ENCODE measurements around the gene PPP1R8. TPM values are rescaled to one million over a fixed set of nuclear protein-coding genes. Genes with fewer than 3 reads are reported as not detected.

Gene PPP1R8
- polyA plus RNA-seq, 3 donors = 65.1 to 70.0 (median 67.5) TPM

DNA sequence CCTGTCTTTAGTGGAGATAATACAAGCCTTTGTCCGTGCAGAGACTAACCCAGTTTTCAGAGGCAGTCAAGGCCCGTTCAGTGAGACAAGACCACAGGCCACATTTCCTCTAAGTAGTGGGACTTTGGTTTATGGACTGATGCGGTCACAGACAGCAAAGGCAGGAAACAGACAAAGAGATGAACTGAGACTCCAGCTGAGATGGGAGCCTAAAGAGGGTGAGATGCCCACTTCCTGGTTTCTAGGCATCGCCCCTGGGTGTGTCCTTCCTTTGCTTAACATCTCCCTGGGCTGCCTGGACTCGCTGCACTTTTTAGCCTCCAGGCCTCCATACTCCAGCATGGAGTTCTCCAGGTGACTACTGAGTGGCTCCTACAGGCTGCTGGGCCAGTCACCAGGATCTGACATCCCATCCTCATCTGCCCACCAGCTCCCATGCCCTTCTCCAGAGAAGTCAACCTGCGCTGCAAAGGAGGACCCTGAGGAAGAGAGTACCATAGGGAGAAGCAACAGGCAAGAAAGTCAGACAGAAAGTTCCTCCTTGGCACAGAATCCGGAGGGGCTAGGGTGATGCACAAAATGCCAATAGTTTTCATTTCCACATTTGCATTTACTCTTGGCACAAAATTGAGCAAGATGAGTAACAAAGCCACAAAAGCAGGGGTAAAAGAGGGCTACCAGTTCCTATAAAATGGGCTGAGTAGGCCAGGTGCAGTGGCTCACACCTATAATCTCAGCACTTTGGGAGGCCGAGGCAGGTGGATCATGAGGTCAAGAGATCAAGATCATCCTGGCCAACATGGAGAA, 56.8 kb downstream of the PPP1R8 start:
- DNase-seq (ENCODE audit: low read depth in 3 of 3, low spot score in 2 of 3) = no peak

DNA sequence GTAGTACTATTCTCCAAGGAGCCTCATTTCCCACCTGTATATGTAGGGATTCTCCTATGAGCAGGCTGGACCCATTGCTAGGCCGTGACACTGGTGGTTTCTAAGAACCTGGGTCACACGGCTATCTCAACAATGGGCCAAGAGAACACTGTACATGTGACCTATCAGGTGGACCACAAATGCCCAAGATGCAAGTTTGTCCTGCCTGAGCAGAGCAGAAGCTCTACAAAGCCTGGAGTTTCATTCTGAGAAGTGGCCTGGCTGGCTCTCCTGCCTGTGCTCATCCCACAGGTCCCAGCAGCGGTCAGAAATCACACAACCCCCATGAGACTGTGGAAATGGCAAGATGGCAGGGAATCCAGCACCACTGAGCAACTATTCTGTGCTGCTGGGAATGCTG, 58.9 kb downstream of the PPP1R8 start:
- DNase-seq (ENCODE audit: low read depth in 3 of 3, low spot score in 2 of 3) = no peak

DNA sequence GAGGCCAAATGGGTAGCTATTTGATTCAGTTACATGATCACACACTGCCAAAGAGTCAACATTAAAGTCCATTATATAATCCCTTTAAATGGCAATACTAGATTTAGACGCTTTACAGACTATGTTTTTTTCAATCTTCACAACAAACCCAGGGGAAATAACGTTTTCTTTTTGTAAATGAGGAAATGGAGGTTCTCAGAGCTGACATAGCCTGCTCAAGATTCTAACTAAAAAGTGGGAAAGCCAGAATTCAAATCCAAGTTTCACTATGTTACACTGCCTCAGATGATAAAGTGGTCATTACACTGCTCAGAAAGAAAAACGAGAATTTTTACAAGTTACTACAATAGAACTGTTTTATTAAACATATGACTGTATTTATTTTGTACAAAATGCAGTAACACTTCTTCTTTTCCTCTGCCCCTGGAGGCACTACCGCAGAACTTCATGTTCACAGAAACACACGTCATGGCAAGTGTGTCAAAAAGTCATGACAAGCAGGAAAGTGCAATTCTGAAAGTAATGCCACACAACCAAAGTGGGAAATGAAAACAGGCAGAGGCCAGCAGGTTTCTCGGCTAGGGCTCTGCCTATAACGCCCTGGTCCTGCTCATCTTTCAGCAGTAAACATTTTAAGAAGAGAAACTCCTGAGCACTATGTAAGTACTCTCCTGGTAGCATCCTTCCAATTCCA, 60.8 kb downstream of the PPP1R8 start:
- no peak for DNase-seq (ENCODE audit: low read depth in 3 of 3, low spot score in 2 of 3)

DNA sequence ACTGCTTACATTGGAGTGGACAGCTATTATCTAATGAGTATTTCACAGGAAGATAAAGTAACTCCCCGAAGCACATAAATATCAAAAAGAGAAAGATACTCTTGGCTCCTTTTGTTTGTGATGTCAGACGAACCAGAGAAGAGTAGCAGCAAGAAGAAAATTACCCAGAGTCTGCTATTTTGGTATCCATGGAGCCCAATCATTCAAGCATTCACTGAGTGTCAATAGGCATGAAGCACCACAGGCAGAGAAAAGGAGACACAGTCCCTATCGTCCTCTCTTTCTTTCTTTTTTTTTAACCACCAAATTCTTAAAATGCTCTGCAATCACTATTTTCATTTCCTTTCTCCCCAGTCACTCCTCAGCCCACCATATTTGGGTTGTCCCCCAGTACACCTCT, 63.9 kb downstream of the PPP1R8 start:
- DNase-seq (ENCODE audit: low read depth in 3 of 3, low spot score in 2 of 3) = no peak

Other genes with a start within 250 kb of the PPP1R8 start
- gene AHDC1, start 226.6 kb upstream of the PPP1R8 start, polyA plus RNA-seq (ENCODE audit: insufficient read length in 3 of 3) = 10 to 100 TPM; 31.7 to 36.1 (median 36.1) TPM
- 1 to 10 TPM; 1.4 to 1.8 (median 1.7) TPM for gene FGR, start 195.6 kb upstream of the PPP1R8 start, polyA plus RNA-seq (ENCODE audit: insufficient read length in 3 of 3)
- gene IFI6, start 158.6 kb upstream of the PPP1R8 start, polyA plus RNA-seq (ENCODE audit: insufficient read length in 3 of 3) = 10 to 100 TPM; 18.2 to 24.0 (median 20.3) TPM
- gene FAM76A, start 104.8 kb upstream of the PPP1R8 start, polyA plus RNA-seq (ENCODE audit: insufficient read length in 3 of 3) = 10 to 100 TPM; 12.6 to 13.6 (median 12.9) TPM
- gene STX12, start 57.6 kb upstream of the PPP1R8 start, polyA plus RNA-seq (ENCODE audit: insufficient read length in 3 of 3) = 10 to 100 TPM; 45.2 to 46.2 (median 45.7) TPM
- gene THEMIS2, start 41.8 kb downstream of the PPP1R8 start, polyA plus RNA-seq (ENCODE audit: insufficient read length in 3 of 3) = 1 to 10 TPM; 2.7 to 3.3 (median 3.2) TPM
- 10 to 100 TPM; 73.1 to 78.0 (median 77.2) TPM for gene RPA2, start 83.8 kb downstream of the PPP1R8 start, polyA plus RNA-seq (ENCODE audit: insufficient read length in 3 of 3)
- 10 to 100 TPM; 11.0 to 12.7 (median 12.4) TPM for gene SMPDL3B, start 104.2 kb downstream of the PPP1R8 start, polyA plus RNA-seq (ENCODE audit: insufficient read length in 3 of 3)
- gene XKR8, start 129.2 kb downstream of the PPP1R8 start, polyA plus RNA-seq (ENCODE audit: insufficient read length in 3 of 3) = 1 to 10 TPM; 8.0 to 9.1 (median 8.1) TPM

Data from right renal cortex interstitium (tissue), 3 donors.